ENCODE data around the gene IFITM2. TPM values are rescaled to one million over a fixed set of nuclear protein-coding genes. Genes with fewer than 3 reads are reported as not detected.

IFITM2 gene
- total and polyA plus RNA-seq, 8 donors, result 8.8 to 394 (median 37.8) TPM

DNA sequence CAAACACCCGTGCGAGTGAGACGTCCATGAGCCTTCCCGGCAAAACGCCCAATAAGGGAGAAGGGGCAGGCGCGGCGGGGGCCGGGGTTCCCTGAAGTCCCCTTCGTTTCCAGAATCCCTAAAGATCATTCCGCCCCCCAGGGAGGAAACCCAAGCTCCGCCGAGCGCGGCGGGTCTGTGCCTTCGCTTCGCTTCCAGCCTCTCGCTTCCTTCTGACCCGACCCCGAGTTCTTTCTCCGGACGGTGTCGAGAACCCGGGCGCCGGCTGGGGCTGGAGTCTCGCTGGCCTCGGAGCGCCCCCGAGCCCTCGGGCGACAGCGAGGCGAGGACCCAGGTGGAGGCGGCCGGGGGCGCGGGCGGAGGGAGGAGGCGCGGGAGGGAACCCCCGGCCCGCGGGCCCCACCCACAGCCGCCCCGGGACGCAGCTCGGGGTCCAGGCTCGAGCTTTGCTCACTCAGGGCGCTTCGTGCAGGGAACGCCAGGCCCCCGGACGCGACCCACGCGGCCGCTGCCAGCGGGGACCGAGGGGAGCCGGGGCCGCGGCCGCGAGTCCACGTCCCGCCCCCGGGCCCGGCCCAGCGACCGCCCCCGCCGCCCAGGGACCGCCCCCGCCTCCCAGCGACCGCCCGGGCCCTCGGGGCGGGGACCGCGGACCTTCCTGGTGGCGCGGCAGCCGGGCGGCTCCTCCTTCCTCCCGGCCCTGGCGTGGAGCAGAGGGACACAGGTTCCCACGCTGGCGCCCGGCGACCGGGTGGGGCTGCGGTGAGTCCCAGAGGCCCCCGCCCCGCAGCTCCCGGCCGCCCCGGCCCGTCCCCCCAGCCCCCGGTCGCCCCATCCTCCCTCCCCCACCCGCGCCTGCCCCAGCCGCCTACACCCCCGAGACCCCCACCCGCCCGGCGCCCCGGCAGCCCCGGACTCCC is 18.9 kb upstream of the IFITM2 start, which contains the start of gene PGGHG:
Gene PGGHG (plus strand): TSS at position 649 of the 920 bp plus-strand sequence. CDS start 691 bp downstream, outside the sequence.
- Histone ChIP-seq H3K4me1 (peaks cover 4 to 31% (median 28%) of the 10 kb centered on the region in 4 donors), H3K9me3 (no peaks in the 10 kb centered on the region), H3K36me3 (peaks cover 0 to 27% (median 19%) of the 10 kb centered on the region in 4 donors), H3K27me3 (peaks cover 0 to 39% (median 15%) of the 10 kb centered on the region in 3 donors), H3K27ac (peak within 1 kb of the TSS; percentile 18 to 83 (median 80)), H3K4me3 (peak within 1 kb of the TSS; percentile 63 to 87 (median 76))
- intact Hi-C loops (cut with DNase I; ENCODE audit: low total_unique reads), result no loop called here
- TF ChIP-seq, protein P1, sequence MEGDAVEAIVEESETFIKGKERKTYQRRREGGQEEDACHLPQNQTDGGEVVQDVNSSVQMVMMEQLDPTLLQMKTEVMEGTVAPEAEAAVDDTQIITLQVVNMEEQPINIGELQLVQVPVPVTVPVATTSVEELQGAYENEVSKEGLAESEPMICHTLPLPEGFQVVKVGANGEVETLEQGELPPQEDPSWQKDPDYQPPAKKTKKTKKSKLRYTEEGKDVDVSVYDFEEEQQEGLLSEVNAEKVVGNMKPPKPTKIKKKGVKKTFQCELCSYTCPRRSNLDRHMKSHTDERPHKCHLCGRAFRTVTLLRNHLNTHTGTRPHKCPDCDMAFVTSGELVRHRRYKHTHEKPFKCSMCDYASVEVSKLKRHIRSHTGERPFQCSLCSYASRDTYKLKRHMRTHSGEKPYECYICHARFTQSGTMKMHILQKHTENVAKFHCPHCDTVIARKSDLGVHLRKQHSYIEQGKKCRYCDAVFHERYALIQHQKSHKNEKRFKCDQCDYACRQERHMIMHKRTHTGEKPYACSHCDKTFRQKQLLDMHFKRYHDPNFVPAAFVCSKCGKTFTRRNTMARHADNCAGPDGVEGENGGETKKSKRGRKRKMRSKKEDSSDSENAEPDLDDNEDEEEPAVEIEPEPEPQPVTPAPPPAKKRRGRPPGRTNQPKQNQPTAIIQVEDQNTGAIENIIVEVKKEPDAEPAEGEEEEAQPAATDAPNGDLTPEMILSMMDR (IDR thresholded peaks at IDR 0.05), result no peak
- peak in 2 of 3 donors; percentile 45 to 51 for TF ChIP-seq POLR2AphosphoS5 (IDR thresholded peaks at IDR 0.05)
- DNase-seq, result peak; percentile 84 to 88
- WGBS, 5 donors, result 0 to 1% (median 0%) methylated on average over 14 to 110 of the region's 112 CpGs

DNA sequence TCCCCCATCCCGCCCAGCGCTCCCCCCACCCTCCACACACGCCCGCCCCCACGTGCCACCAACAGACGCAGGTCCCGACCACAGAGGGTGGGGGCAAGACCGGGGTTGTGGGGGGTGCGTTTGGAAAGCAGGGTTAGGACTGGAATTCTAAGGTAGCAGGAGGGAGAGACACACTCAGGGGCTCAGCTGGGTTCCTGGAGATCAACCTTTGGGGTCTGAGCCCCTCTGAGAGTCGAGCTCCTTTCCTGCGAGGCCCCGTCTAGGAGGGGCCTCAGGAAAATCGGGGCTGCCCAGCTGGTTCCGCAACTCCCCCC is 18.3 kb upstream of the IFITM2 start:
- Histone ChIP-seq H3K4me3 (peak overlapping the region; percentile 63 to 87 (median 76)), H3K27me3 (peaks cover 0 to 33% (median 8%) of the 10 kb centered on the region in 3 donors), H3K27ac (peak overlapping the region in 4 of 5 donors; percentile 72 to 83 (median 80)), H3K4me1 (peaks cover 4 to 31% (median 28%) of the 10 kb centered on the region in 4 donors), H3K9me3 (no peaks in the 10 kb centered on the region), H3K36me3 (peaks cover 0 to 33% (median 25%) of the 10 kb centered on the region in 4 donors)
- intact Hi-C loops (cut with DNase I; ENCODE audit: low total_unique reads), result no loop called here
- TF ChIP-seq POLR2A (IDR thresholded peaks at IDR 0.05) (no peak), POLR2AphosphoS5 (IDR thresholded peaks at IDR 0.05) (no peak), EP300 (IDR thresholded peaks at IDR 0.05) (no peak)
- TF ChIP-seq, protein P1 (IDR thresholded peaks at IDR 0.05), result no peak
- no peak for DNase-seq
- WGBS, 5 donors, result 8 to 43% (median 22%) methylated on average over 4 to 14 of the region's 14 CpGs

DNA sequence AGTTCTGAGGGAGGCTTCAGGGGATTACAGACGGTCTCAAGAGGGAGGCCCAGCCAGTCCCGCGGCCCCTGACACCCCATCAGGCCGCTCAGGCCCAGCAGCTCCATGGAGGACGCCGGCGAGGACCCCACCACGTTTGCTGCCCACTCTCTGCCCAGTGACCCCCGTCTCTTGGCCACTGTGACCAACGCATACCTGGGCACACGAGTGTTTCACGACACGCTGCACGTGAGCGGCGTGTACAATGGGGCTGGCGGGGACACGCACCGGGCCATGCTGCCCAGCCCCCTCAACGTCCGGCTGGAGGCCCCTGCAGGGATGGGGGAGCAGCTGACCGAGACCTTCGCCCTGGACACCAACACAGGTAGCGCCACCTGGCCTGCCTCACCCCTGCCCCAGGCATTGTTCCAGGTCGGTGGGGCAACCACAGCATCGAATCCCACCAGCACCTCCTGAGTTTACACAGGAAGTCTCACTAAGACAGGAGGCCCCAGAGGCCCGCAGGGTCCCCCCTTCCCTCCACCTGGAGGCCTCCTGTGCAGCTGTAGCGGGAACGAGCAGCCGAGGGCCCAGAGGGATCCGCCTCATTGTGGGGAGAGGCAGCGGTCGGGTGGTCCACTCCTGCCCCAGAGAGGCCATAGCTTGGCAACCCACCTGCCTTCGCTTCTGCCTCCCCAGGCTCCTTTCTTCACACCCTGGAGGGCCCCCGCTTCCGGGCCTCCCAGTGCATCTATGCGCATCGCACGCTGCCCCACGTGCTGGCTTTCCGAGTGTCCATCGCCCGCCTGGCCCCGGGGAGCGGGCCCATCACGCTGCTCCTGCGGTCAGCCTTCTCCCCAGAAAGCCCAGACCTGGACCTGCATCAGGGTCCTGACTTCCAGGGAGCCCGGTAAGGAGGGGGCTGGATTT is 17.6 kb upstream of the IFITM2 start:
- H3K4me3 ChIP-seq, result peak overlapping the region; percentile 63 to 87 (median 76)
- peaks cover 0 to 39% (median 31%) of the 10 kb centered on the region in 4 donors for H3K36me3 ChIP-seq
- WGBS, 5 donors, result 84 to 87% (median 86%) methylated on average over 38 to 48 of the region's 48 CpGs
- no peaks in the 10 kb centered on the region for H3K9me3 ChIP-seq
- H3K4me1 ChIP-seq, result peaks cover 4 to 31% (median 28%) of the 10 kb centered on the region in 4 donors
- DNase-seq, result no peak
- H3K27ac ChIP-seq, result peak overlapping the region in 3 of 5 donors; percentile 72 to 83 (median 81)
- H3K27me3 ChIP-seq, result peaks cover 0 to 26% (median 4%) of the 10 kb centered on the region in 3 donors
- TF ChIP-seq POLR2A (IDR thresholded peaks at IDR 0.05) (no peak), EP300 (IDR thresholded peaks at IDR 0.05) (no peak), POLR2AphosphoS5 (IDR thresholded peaks at IDR 0.05) (no peak)
- TF ChIP-seq, protein P1 (IDR thresholded peaks at IDR 0.05), result no peak
- intact Hi-C loops (cut with DNase I; ENCODE audit: low total_unique reads), result no loop called here

Data from stomach (tissue), 9 donors.